ENCODE results near the gene DLK2.
"Not testable (repeated sequence)": the region's sequence is repeated elsewhere in the genome, so short reads cannot be mapped to it uniquely, and the experiment has no call there.

Gene DLK2

DNA sequence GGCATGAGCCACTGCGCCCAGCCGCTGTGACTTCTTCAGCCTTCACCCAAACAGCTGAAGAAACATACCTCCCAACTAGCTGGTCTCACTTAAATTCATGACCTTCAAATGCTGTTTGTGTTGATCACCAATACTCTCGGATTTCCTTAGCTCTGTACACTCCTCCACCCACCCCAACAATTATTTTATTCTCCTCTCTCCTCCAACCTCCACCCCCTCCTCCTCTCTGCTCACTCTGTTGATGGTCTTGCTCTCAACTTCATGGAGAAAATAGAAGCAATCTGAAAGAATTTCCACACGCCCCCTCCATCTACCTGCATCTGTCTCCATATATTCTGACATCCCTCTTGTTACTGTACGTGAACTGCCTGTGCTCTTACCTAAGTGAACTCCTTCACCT lies 6.6 kb upstream of the DLK2 start:
- Histone ChIP-seq H3K79me2 (ENCODE audit: insufficient read depth, low read length) (no peaks in the 10 kb centered on the region), H2AFZ (ENCODE audit: low read depth, low read length, severe bottlenecking) (no peak overlapping the region), H3K27ac (ENCODE audit: low read depth, low read length) (no peak overlapping the region), H3K4me3 (ENCODE audit: insufficient read depth, low read length, poor library complexity, severe bottlenecking) (no peak overlapping the region), H3F3A (ENCODE audit: insufficient read depth) (peaks cover 10% of the 10 kb centered on the region; the same call in 1 of the 2 replicates), H3K4me2 (ENCODE audit: low read depth, low read length, poor library complexity, severe bottlenecking) (no peak overlapping the region), H3K9me3 (ENCODE audit: insufficient read depth, low read length) (no peaks in the 10 kb centered on the region), H3K9me2 (replicated peaks; ENCODE audit: insufficient read depth, low read length) (no peaks in the 10 kb centered on the region), H3K27me3 (ENCODE audit: low read length) (no peaks in the 10 kb centered on the region), H3K9ac (ENCODE audit: low read length) (no peak overlapping the region), H3K36me3 (ENCODE audit: low read length) (no peaks in the 10 kb centered on the region), H4K20me1 (ENCODE audit: low read depth, low read length) (no peaks in the 10 kb centered on the region)
- no peak for TF ChIP-seq EZH2phosphoT487 (conservative IDR thresholded peaks at IDR 0.05; ENCODE audit: low read length)
- TF ChIP-seq, protein P1, sequence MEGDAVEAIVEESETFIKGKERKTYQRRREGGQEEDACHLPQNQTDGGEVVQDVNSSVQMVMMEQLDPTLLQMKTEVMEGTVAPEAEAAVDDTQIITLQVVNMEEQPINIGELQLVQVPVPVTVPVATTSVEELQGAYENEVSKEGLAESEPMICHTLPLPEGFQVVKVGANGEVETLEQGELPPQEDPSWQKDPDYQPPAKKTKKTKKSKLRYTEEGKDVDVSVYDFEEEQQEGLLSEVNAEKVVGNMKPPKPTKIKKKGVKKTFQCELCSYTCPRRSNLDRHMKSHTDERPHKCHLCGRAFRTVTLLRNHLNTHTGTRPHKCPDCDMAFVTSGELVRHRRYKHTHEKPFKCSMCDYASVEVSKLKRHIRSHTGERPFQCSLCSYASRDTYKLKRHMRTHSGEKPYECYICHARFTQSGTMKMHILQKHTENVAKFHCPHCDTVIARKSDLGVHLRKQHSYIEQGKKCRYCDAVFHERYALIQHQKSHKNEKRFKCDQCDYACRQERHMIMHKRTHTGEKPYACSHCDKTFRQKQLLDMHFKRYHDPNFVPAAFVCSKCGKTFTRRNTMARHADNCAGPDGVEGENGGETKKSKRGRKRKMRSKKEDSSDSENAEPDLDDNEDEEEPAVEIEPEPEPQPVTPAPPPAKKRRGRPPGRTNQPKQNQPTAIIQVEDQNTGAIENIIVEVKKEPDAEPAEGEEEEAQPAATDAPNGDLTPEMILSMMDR (IDR thresholded peaks at IDR 0.05; ENCODE audit: insufficient read depth, low read length, poor library complexity, severe bottlenecking) = no peak

DNA sequence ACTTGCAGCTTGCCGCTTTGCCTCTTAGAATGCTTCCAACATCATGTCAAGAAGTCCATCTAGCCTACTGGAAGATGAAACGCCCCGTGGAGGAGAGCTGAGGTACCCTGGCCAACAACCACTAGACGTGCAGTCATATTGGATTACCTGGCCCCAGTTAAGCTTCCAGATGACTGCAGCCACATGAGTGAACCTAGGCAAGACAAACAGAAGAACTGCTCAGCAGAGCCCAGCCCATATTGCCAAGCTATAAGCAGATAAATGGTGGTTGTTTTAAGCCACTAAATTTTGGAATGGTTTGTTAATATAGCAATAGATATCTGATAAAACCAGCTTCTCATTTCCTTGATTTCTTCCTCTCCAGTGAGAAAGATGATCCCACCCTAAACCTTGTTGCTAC lies 4.7 kb upstream of the DLK2 start:
- Histone ChIP-seq H3K4me3 (ENCODE audit: insufficient read depth, low read length, poor library complexity, severe bottlenecking) (no peak overlapping the region), H3K9ac (ENCODE audit: low read length) (no peak overlapping the region), H3K79me2 (ENCODE audit: insufficient read depth, low read length) (no peaks in the 10 kb centered on the region), H4K20me1 (ENCODE audit: low read depth, low read length) (no peaks in the 10 kb centered on the region), H3K36me3 (ENCODE audit: low read length) (no peaks in the 10 kb centered on the region), H2AFZ (ENCODE audit: low read depth, low read length, severe bottlenecking) (no peak overlapping the region), H3K9me2 (replicated peaks; ENCODE audit: insufficient read depth, low read length) (no peaks in the 10 kb centered on the region), H3K27me3 (ENCODE audit: low read length) (no peaks in the 10 kb centered on the region), H3K9me3 (ENCODE audit: insufficient read depth, low read length) (no peaks in the 10 kb centered on the region), H3F3A (ENCODE audit: insufficient read depth) (peaks cover 12% of the 10 kb centered on the region; the same call in 1 of the 2 replicates), H3K4me2 (ENCODE audit: low read depth, low read length, poor library complexity, severe bottlenecking) (no peak overlapping the region), H3K27ac (ENCODE audit: low read depth, low read length) (no peak overlapping the region)
- TF ChIP-seq EZH2phosphoT487 (conservative IDR thresholded peaks at IDR 0.05; ENCODE audit: low read length) = no peak
- TF ChIP-seq, protein P1 (IDR thresholded peaks at IDR 0.05; ENCODE audit: insufficient read depth, low read length, poor library complexity, severe bottlenecking) = no peak

DNA sequence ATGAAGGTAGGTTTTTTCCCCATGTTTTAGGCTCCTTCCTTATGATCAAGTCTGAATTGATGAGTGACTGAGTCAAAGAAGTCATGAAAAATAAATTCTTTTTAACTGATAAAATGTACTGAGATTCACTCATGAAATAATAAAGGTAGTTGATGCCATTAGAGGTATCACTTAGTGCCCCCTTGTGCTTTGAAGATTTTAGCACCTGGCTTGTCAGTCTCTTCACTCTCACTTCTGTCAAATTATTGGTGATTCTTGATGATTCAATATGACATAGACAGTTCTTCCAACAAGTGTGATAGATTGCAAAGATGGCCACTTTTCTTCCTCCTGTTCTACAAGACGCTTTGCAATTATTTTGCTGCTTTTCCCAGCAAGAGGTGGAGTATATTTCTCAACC lies 4.2 kb upstream of the DLK2 start:
- Histone ChIP-seq H3K9me3 (ENCODE audit: insufficient read depth, low read length) (no peaks in the 10 kb centered on the region), H3K9me2 (replicated peaks; ENCODE audit: insufficient read depth, low read length) (no peaks in the 10 kb centered on the region), H3K4me2 (ENCODE audit: low read depth, low read length, poor library complexity, severe bottlenecking) (no peak overlapping the region), H3K79me2 (ENCODE audit: insufficient read depth, low read length) (no peaks in the 10 kb centered on the region), H3F3A (ENCODE audit: insufficient read depth) (peaks cover 12% of the 10 kb centered on the region; the same call in 1 of the 2 replicates), H3K36me3 (ENCODE audit: low read length) (no peaks in the 10 kb centered on the region), H3K4me3 (ENCODE audit: insufficient read depth, low read length, poor library complexity, severe bottlenecking) (no peak overlapping the region), H3K9ac (ENCODE audit: low read length) (no peak overlapping the region), H2AFZ (ENCODE audit: low read depth, low read length, severe bottlenecking) (no peak overlapping the region), H4K20me1 (ENCODE audit: low read depth, low read length) (no peaks in the 10 kb centered on the region), H3K27ac (ENCODE audit: low read depth, low read length) (no peak overlapping the region), H3K27me3 (ENCODE audit: low read length) (no peaks in the 10 kb centered on the region)
- TF ChIP-seq, protein P1 (IDR thresholded peaks at IDR 0.05; ENCODE audit: insufficient read depth, low read length, poor library complexity, severe bottlenecking) = no peak
- no peak for TF ChIP-seq EZH2phosphoT487 (conservative IDR thresholded peaks at IDR 0.05; ENCODE audit: low read length)

DNA sequence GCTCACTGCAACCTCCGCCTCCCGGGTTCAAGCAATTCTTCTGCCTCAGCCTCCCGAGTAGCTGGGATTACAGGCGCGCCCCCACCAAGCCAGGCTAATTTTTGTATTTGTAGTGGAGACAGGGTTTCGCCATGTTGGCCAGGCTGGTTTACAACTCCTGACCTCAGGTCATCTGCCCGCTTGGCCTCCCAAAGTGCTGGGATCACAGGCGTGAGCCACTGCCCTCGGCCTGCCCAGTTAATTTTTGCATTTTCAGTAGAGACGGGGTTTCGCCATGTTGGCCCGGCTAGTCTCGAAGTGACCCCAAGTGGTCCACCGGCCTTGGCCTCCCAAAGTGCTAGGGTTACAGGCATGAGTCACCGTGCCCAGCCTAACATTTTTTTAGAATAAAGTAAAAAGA lies 2.8 kb upstream of the DLK2 start:
- H3K27me3 ChIP-seq (ENCODE audit: low read length); H3K36me3 ChIP-seq (ENCODE audit: low read length); H3K27ac ChIP-seq (ENCODE audit: low read depth, low read length); H3K9me2 ChIP-seq (replicated peaks; ENCODE audit: insufficient read depth, low read length); H3K79me2 ChIP-seq (ENCODE audit: insufficient read depth, low read length); H4K20me1 ChIP-seq (ENCODE audit: low read depth, low read length); H3K9ac ChIP-seq (ENCODE audit: low read length); H3K4me3 ChIP-seq (ENCODE audit: insufficient read depth, low read length, poor library complexity, severe bottlenecking); H3K4me2 ChIP-seq (ENCODE audit: low read depth, low read length, poor library complexity, severe bottlenecking); H3K9me3 ChIP-seq (ENCODE audit: insufficient read depth, low read length); H2AFZ ChIP-seq (ENCODE audit: low read depth, low read length, severe bottlenecking): not testable (repeated sequence)
- peaks cover 23% of the 10 kb centered on the region for H3F3A ChIP-seq (ENCODE audit: insufficient read depth)
